ENCODE results near the gene PRR5.
"Not testable (repeated sequence)": the region's sequence is repeated elsewhere in the genome, so short reads cannot be mapped to it uniquely, and the experiment has no call there.

The PRR5 gene

DNA sequence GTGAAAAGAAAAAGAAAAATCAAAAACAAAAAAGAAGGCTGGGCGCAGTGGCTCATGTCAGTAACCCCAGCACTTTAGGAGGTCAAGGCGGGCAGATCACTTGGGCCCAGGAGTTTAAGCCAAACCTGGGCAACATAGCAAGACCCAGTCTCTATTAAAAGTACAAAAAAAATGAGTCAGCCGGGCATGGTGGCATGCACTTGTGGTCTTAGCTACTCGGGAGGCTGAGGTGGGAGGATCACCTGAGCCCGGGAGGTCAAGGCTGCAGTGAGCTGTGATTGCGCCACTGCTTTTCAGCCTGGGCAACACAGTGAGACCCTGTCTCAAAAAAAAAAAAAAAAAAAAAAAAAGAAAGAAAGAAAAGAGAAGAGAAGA, 26.0 kb upstream of the PRR5 start:
- not testable (repeated sequence) for DNase-seq

DNA sequence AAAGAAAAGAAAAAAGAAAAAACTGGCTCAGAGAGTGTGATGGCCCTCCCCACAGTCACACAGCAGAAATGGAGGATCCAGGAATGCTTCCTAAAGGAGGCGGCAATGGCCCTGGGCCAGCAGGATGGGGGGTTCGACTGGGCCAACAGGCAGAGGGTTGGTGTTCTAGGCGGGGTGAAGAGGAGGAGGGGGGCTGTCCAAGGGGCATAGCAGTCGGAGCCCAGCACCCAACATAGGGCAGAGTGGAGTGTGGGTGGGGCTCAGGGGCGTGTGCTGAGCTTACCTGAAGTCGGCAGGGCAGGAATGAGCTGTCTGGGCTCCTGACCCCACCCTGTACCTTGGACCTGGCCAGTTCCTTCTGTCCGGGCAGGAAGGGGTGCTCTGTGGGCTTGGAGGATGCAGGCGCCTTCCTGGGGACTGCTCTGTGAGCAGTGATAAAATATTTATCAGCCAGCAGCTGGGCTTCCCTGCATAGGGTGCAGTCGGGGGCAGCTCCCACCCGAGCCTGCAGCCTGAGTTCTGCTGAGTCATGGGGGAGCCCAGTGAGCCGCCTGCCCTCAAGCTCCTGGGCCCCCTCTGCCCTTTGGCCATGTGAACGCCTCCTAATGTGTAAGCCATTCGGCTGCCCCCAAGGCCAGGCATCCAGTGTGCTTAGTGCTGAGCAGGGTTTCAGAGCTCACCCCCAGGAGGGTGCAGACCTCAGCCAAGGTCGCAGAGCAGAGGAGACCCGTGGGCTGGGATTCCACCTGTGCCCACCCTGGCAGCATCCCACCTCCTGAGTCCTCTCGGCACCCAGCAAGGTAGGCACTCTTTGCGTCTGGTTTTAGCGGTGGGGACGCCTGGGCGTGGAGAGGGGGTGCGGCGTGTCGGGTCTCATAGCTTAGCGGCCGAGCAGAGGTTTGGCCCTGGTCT, 25.3 kb upstream of the PRR5 start:
- no peak for DNase-seq

DNA sequence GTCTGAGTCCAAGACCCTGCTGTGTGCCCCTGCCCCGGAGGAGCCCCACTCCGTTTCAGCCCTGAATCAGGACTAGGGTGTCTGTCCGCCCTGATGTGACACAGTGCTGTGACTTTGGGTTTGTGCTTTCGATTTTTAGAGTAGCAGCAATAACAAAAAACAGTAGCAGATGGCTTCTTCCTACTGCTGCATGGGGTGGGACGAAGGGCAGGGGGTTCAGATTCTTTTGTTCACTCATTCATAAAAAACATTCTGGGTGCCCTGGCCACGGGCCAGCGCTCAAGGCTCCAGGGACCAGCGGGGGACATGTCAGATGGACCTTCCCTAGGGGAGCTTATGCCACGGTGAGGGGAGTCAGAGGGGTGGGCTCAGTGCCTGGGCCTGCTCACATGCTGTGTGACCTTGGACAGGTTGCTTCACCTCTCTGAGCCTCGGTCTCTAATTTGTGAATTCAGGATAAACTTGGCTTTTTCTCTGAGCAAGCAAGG, 24.6 kb upstream of the PRR5 start:
- no peak for DNase-seq

DNA sequence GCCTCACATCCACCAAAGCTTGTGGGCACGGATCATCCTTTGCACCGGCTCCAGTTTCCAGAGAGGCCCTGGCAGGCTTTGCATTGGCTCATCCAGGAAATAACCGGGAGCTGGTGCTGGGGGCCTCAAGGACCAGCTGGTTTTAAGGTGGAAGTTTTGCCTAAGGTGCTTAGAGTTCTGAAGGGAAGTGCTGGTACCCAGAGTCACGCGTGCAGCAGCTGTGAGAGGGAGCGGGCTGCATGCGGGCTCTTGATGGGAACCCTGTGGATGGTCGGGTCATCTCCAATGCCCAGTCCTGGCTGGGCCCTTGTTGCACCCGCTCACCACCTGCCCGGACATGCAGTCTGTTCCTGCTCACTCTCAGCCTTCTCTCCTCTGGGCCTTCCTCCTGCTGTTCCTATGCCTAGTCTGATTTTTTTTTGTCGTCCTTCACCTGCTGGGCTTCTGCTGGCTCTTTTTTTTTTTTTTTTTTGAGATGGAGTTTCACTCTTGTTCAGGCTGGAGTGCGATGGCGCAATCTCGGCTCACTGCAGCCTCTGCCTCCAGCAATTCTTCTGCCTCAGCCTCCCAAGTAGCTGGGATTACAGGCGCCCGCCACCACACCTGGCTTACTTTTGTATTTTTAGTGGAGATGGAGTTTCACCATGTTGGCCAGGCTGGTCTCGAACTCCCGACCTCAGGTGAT, 24.0 kb upstream of the PRR5 start:
- DNase-seq: no peak

DNA sequence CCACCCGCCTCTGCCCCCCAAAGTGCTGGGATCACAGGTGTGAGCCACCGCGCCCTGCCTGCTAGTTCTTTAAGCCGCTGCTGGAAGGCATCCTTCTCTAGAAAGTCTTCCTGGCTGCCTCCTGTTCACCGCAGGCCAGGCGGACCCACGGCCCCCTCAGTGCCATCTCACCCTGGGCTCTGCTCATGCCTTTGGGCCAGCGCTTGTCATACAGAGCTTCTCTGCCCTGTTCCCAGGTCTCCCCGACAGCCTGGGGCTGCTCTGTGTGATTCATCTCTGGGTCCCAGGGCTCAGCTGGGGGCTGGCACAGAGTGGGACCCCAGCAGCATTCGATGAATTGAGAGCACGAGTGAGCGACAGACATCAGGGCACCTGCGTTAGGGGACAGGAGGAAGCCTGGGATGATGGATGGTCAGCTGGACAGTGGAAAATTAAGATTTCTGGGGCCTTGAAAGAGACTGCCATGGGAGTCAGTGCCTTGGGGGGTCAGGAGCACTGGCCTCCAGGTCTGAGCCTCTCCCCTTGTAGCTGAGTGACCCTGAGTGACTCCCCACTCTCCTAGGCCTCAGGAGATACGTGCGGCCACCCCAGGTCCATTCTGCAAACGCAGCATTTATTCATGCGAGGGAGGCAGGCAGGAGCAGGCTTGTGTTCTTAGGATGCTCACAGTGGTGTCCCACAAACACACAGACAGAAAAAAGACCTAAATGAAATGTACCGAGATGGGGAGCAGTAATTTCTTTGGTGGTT, 23.3 kb upstream of the PRR5 start:
- no peak for DNase-seq

DNA sequence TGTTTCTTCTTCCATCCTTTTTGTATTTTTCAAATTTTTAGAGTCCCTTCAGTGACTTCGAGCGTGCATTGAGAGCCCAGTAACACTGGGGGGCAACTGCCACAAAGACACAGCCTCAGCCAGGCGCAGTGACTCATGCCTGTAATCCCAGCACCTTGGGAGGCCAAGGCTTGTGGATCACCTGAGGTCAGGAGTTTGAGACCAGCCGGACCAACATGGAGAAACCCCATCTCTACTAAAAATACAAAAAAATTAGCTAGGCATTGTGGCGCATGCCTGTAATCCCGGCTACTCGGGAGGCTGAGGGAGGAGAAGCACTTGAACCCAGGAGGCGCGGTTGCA, 22.7 kb upstream of the PRR5 start:
- DNase-seq: not testable (repeated sequence)

DNA sequence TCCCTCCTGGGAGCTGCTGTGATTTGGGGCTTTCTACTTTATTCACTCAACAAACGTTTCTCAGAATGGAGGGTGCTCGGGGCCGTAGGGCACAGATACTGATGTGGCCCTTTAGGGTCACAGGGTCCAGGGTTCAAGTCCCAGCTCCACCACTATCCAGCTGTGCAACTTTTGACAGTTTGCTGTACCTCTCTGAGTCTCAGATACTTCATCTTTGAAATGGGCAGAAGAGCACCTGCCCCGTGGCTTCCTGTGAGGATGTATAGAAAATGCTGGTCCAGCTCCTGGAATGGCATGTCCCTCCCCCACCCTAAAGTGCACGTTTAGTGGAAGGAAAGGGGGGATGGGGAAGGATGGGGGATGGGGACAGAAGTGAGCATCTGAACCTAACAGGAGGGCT, 21.9 kb upstream of the PRR5 start:
- DNase-seq: no peak

DNA sequence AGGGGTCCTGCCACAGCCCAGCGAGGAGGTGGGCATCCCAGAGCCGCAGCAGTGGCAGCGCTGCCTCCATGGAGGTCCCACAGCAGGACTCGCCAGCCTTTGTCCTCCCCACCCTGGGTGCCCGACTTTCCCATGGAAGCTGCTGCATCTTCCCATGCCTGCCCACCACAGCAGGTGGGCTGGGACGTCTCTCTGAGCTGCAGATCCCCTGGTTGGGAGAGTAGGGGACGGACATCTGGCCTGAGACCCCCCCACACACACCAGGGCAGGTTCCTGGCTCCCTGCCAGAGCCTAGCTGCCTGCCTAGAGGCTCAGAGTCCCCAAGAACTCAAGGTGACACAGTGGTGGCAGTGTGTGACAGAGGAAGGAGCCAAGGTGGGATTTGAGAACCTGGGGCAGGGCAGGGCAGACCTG, 21.5 kb upstream of the PRR5 start:
- no peak for DNase-seq

DNA sequence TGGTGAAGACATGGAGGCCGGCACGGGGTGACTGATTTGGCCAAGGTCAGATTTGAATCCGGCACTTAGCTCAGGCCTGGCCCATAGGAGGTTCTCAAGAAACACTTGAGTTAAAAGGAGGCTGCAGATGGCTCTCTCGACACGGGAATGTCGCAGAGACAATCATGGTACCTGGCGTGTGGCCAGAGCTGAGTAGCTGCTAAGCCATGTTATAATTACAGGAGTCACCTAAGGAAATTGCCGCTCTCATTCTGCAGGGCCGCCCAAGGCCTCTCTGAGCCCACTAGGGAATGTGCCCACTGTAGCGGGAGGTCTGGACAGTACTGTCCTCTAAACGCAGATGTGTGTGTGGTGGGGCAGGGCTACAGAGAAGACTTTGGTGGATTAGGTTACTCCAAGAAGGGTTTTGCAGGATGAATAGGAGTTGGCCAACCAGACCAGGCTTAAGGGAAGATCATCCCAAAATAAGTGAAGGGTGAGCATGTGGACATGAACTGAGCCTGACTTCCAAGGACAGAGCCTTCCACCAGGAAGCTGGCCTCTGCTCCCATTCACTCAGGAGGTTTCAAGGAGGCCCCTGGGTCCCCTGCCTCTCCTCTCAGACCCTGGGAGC, 19.3 kb upstream of the PRR5 start:
- no peak for DNase-seq

DNA sequence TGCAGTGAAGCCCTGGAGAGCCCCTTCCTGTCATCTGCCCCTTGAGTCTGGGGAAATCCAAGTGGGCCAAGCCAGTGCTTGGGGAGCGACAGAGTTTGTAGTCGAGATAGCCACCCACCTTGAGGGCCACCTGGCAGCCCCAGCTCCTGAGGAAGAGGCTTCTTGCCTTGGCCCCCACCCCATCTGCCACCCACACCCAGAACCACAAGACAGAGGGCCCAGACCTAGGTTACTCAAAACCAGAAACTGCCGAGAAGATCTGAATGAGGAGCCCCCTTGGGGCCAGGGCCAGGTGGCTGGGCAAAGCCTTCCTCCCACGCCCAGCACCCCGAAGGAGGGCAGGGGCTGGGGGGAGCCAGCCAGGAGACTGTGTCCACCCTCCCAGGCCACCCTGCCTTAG, 18.8 kb upstream of the PRR5 start:
- DNase-seq: no peak

DNA sequence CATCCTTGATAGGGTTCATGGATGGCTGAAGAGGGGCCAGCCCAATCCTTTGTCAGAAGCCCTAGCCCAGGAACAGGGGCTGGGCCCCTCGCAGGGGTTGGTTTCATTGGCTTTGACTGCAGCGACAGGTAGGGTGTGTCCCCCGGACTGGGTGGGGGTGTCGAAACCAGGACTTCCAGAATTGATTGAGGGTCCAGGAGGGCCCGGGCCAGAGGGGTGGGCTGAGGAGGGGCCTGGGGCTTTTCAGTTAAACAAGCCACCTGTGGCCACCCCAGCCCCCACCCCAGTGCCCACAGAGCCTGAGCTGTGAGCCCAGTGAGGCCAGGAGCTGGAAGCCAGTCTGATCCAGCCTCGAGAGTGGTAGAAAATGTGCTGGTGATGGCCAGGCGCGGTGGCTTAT, 18.1 kb upstream of the PRR5 start:
- DNase-seq: no peak

DNA sequence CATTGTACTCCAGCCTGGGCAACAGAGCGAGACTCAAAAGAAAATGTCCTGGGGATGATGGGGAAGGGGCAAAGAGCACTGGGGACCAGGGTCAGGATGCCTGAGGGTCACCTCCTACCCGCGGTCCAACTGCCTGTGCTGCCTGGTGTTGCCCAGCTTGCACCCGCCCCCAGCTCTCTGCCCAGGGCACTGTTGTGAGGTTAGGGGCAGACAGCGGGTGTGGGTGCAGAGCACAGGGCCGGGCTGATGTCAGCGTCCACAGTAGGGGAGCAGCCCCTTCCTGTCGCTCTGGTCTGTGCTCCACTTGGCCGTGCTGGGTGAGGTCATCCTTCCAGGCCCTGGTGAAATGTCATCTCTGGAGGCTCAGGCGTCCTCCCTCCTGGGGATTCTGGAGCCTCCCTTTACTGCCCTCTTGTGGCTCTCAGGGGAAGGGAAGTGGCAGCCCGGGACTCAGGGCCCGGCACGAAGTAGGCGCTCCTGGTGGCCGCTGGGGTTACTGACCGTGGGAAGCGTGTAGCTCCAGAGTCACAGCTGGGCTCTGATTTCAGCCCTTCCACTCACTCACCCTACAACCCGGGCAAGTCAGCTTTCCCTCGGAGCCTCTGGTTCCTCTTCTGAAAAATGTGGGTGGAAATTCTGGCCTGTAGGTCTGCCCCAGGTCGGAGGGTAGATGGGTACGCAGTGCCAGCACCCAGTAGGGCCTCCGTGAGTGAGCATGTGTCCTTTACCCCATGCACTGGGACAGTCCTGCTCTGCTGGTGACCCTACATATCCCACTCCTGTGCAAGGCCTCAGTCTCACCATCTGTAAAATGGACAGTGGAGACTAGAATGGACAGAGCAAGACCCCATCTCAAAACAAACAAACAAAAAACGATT, 17.3 kb upstream of the PRR5 start:
- DNase-seq: peak; percentile 85

DNA sequence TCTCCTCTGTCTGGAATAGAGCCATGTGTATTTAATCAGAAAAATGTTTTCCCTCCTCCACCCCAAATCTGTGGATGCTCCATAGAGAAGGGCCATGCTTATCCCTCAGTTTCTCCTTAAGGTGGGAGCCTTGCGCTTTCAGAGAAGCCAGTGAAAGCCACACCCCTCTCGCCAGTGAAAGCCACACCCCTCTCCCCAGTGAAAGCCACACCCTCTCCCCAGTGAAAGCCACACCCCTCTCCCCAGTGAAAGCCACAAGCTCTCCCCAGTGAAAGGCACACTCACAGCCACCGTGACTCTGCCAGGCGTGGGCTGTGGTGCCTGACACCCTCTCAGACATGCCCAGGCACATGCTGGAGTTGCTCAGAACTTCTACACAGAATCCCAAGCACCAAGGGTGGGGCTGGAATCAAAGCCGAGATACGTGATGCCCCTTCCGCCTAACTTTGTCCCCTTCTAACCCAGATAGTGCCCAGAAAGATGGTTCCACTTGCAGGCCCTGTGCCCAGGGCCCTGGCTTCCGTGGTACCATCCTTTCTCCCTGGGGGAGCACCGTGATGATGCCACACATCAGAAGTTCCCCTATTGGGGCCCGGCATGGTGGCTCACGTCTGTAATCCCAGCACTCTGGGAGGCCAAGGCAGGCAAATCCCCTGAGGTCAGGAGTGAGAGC, 16.5 kb upstream of the PRR5 start:
- peak; percentile 86 for DNase-seq

DNA sequence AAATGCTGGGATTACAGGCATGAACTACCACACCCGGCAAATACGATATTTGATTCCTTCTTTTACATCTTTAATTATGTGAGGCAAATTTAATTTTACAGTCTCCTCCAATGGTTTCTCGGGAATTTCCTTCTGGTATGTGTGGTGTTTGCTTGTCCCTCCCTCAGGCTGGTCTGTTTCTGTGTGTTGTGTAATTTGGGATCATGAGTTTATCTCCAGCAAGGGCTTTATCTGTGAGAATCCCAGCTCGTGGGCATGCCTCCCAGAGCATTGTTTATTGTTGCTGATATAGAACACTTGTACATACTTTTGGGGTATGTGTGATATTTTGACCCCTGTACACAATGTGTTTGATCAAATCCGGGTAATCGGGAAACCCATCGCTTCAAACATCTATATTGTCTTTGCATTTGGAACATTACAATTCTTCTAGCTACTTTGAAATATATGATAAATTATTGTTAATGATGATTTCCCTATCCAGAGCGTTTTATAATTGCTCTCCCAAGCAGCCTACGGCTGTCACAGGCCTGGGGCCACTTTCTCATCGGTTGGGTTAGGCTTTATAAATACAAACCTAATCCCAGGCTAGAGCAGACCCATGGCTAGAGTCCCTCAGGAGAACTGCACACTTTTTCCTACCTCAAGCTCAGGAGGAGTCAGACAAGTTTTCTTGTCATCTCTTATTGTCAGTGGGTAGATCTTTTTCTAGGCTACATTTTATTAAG, 15.0 kb upstream of the PRR5 start:
- no peak for DNase-seq

DNA sequence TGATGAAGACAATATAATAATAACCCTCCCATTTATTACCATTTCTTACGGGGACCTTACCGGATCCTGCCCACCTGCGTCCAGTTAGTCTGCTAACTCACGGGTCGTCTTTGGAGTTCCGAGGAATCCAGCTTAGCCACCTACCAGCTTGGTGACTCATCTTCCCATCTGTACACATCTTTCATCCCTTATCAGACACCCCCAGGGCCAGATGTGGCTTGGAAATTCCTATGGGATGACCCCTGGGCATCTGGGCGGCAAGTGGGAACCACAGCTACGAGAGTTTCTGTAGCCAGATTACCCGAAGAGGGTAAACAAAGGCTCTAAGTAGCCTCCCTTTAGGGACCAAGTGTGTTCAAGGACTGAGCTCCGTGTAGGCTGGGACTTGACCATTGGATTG, 12.8 kb upstream of the PRR5 start:
- no peak for DNase-seq

DNA sequence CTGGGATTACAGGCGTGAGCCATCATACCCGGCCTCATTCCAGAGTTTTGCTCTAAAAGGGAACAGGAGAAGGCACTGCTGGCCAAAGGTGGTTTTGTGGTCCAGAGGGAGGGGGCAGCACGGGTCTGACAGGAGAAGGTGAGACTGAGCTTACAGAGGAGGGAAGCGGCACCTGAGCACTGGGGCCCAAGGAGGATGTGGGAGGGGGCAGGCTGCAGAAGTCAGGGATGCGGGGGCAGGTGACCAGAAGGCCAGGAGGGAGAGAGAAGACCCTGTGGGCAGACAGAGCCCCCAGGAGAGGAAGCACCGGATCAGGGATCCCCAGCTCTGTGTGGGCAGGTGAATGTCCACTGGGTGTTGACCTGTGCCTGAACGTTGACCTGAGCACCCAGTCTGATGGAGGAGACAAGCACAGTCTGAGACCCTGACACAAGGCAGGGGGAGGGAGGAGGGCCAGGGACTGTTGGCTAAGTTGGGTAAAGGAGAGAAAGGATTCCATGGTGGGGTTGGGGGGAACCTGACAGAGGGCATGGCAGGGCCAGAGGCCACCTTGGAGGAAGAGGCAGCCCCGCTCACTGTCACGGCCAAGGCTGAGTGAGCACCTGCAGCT, 12.0 kb upstream of the PRR5 start:
- DNase-seq: no peak

DNA sequence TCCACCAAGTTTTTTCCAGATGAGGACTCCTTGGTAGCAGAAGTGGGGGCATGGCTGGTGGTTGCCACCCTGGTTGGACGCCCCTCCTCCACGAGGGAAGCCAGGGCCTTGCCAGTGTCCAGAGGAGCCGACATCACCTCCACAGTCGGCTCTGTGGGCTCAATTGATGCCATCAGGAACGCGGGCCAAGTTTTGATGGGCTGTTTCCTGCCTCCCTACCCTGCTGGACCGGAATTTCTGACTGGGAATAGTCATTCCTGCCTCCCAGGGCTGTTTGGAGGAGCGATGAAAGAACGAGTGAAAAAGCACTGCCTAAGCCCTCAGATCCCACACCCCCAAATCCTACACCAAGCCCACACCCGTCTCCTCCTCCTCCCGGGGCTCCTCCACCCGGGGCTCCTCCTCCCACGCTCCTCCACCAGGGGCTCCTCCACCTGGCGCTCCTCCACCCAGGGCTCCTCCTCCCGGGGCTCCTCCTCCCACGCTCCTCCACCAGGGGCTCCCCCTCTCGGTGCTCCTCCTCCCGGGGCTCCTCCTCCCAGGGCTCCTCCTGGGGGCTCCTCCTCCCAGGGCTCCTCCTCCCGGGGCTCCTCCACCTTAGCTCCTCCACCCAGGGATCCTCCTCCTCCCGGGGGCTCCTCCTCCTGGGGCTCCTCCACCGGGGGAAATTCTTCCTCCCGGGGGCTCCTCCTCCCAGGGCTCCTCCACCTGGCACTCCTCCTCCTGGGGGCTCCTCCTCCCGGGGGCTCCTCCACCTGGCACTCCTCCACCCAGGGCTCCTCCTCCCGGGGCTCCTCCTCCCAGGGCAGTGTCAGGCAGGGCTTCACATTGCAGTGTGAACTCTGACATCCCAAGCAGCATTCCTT, 10.0 kb upstream of the PRR5 start:
- no peak for DNase-seq

DNA sequence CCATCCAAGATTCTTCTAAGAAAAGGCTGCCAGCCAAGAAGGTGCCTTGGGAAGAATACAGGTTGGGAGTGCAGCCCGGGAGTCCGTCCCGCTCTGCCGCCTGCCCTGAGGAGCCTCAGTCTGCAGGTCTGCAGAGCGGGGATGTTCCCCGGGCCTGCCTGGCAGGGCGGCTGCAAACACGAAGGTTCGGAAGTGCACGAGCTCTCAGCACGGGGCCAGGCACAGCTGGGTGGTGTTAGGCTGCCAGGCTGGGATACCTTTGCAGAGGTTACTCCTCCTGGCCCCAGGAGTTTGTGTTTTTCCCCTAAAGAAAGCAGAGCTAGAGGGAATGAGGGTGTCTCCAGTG, 9.4 kb upstream of the PRR5 start:
- no peak for DNase-seq

DNA sequence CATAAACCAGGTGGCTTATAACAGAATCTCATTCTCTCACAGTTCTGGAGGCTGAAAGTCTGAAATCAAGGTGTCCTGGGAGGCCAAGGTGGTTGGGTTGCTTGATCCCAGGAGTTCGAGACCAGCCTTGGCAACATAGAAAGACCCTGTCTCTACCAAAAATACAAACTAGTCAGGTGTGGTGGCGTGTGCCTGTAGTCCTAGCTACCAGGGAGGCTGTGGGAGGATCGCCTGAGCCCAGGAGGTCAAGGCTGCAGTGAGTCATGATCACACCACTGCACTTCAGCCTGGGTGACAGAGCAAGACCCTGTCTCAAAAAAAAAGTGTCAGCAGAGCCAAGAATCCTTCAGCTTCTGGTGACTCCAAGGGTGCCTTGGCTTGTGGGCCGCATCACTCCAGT, 8.9 kb upstream of the PRR5 start:
- no peak for DNase-seq

DNA sequence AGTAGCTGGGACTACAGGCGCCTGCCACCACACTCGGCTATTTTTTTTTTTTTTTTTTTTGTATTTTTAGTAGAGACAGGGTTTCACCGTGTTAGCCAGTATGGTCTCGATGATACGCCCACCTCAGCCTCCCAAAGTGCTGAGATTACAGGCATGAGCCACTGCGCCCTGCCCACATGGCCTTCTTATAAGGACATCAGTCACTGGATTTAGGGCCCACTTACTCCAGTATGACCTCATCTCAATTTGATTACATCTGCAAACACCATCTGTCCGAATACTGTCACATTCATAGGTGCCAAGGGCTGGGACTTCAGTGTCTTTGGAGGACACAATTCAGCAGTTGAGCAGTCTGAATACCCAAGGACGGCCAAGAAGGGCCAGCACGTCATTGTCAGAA, 8.2 kb upstream of the PRR5 start:
- no peak for DNase-seq

Measured in CD4-positive, alpha-beta T cell treated with Interleukin-17A for 4 hours (primary cell).